ENCODE results near the gene FANCI. TPM values are rescaled to one million over a fixed set of nuclear protein-coding genes. Genes with fewer than 3 reads are reported as not detected.

Gene FANCI
- total RNA-seq, 1 donor from 2014 or later, result 133 TPM

- TF ChIP-seq EZH2phosphoT487 (IDR thresholded peaks at IDR 0.05) (no peak), EZH2 (IDR thresholded peaks at IDR 0.05) (no peak)
- TF ChIP-seq, protein P1, sequence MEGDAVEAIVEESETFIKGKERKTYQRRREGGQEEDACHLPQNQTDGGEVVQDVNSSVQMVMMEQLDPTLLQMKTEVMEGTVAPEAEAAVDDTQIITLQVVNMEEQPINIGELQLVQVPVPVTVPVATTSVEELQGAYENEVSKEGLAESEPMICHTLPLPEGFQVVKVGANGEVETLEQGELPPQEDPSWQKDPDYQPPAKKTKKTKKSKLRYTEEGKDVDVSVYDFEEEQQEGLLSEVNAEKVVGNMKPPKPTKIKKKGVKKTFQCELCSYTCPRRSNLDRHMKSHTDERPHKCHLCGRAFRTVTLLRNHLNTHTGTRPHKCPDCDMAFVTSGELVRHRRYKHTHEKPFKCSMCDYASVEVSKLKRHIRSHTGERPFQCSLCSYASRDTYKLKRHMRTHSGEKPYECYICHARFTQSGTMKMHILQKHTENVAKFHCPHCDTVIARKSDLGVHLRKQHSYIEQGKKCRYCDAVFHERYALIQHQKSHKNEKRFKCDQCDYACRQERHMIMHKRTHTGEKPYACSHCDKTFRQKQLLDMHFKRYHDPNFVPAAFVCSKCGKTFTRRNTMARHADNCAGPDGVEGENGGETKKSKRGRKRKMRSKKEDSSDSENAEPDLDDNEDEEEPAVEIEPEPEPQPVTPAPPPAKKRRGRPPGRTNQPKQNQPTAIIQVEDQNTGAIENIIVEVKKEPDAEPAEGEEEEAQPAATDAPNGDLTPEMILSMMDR (IDR thresholded peaks at IDR 0.05), result no peak
- Histone ChIP-seq H3K27me3 (no peaks in the 10 kb centered on the region), H4K20me1 (ENCODE audit: low read depth) (no peaks in the 10 kb centered on the region), H3F3A (ENCODE audit: low read depth) (peaks cover 9% of the 10 kb centered on the region), H3K9ac (no peak overlapping the region), H3K36me3 (no peaks in the 10 kb centered on the region), H3K27ac (no peak overlapping the region), H3K4me1 (peaks cover 12% of the 10 kb centered on the region), H3K79me2 (ENCODE audit: low read depth) (no peaks in the 10 kb centered on the region), H2AFZ (replicated peaks) (no peak overlapping the region), H3K4me3 (no peak overlapping the region), H3K4me2 (no peak overlapping the region), H3K9me3 (ENCODE audit: low read depth) (no peaks in the 10 kb centered on the region)
- DNase-seq (ENCODE audit: low spot score), result no peak
- Mint-ChIP-seq H3K27me3 (ENCODE audit: insufficient read depth, low read depth) (peaks cover 4% of the 10 kb centered on the region), H3K9me3 (no peaks in the 10 kb centered on the region), H3K36me3 (no peaks in the 10 kb centered on the region), H3K27ac (no peak overlapping the region), H3K4me1 (peaks cover 8% of the 10 kb centered on the region), H3K4me3 (no peak overlapping the region)
Observed at GRCh38 chr15:89217031-89217430, 26.7 kb upstream of the FANCI start.

DNA sequence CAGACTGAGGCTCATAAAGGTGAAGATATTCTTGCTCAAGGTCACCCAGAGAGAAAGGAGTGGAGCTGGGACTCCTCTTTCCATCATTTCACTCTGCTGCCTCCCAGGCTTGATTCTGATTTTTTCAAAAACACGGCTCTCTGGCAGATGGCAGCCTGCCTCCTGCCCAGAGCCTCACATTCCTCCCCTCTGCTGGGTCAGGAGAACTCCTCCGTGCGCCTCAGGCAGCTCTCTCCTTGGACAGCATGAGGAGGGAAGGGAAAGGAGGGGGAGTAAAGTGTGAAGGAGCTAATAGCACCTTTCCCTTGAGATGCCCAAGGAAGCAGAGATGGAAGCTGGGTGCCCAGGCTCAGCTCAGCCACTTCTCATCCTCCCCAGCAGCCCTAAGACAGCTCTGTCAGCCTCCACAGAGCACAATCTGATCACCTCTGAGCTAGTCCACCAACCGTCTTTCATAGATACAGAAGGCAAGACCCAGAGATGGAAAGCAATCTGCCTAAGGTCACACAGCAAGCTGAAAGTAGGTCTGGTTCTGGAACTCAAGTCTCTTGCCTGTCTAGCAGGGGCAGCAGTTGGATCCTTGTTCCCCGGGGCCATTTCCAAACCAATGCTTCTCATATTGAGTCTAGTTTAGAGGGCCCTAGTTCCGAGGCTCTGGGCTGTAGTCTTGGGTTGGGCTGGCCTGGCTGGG lies 25.9 kb upstream of the FANCI start:
- peaks cover 5% of the 10 kb centered on the region for H3K27me3 Mint-ChIP-seq (ENCODE audit: insufficient read depth, low read depth)
- peaks cover 14% of the 10 kb centered on the region for H3K4me1 Mint-ChIP-seq

DNA sequence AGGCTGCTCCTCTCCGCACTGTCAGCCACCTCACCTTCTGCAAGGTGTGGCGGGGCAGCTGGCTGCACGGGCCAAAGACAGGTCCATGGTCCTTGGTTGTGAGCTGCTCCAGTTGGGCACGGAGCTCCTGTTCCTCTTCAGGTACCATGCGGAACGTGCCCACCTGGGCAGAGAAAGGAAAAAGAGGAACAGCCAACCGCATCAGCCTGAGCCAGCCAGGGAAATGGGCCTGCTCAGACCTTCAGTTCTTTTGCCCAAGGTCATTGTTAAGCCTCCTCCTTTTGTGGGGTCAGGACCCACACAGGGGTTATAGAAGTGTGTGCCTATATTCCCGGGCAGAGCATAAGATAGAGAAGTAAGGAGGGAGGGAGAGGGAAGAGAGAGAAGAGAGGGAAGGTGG lies 25.2 kb upstream of the FANCI start:
- Histone ChIP-seq H3K27ac (no peak overlapping the region), H2AFZ (replicated peaks) (no peak overlapping the region), H3K9me3 (ENCODE audit: low read depth) (no peaks in the 10 kb centered on the region), H4K20me1 (ENCODE audit: low read depth) (no peaks in the 10 kb centered on the region), H3K36me3 (no peaks in the 10 kb centered on the region), H3K4me2 (no peak overlapping the region), H3K4me1 (peaks cover 21% of the 10 kb centered on the region), H3F3A (ENCODE audit: low read depth) (peaks cover 14% of the 10 kb centered on the region), H3K79me2 (ENCODE audit: low read depth) (no peaks in the 10 kb centered on the region), H3K4me3 (no peak overlapping the region), H3K9ac (no peak overlapping the region), H3K27me3 (no peaks in the 10 kb centered on the region)
- Mint-ChIP-seq H3K27me3 (ENCODE audit: insufficient read depth, low read depth) (peaks cover 5% of the 10 kb centered on the region), H3K4me1 (peaks cover 15% of the 10 kb centered on the region), H3K4me3 (no peak overlapping the region), H3K36me3 (no peaks in the 10 kb centered on the region), H3K27ac (no peak overlapping the region), H3K9me3 (no peaks in the 10 kb centered on the region)
- DNase-seq (ENCODE audit: low spot score), result no peak
- TF ChIP-seq EZH2 (IDR thresholded peaks at IDR 0.05) (no peak), EZH2phosphoT487 (IDR thresholded peaks at IDR 0.05) (no peak)
- TF ChIP-seq, protein P1 (IDR thresholded peaks at IDR 0.05), result no peak

More for the DNA sequence above, 25.9 kb upstream of the FANCI start:
- H3K4me1 ChIP-seq, result peaks cover 20% of the 10 kb centered on the region
- H3K27ac ChIP-seq, result no peak overlapping the region
- no peaks in the 10 kb centered on the region for H3K36me3 ChIP-seq
- no peak overlapping the region for H3K4me3 ChIP-seq
- H3K9ac ChIP-seq, result no peak overlapping the region
- no peaks in the 10 kb centered on the region for H4K20me1 ChIP-seq (ENCODE audit: low read depth)
- H3K27me3 ChIP-seq, result no peaks in the 10 kb centered on the region
- no peaks in the 10 kb centered on the region for H3K79me2 ChIP-seq (ENCODE audit: low read depth)
- no peak overlapping the region for H2AFZ ChIP-seq (replicated peaks)
- Mint-ChIP-seq H3K4me3 (no peak overlapping the region), H3K27ac (no peak overlapping the region), H3K36me3 (no peaks in the 10 kb centered on the region), H3K9me3 (no peaks in the 10 kb centered on the region)
- no peaks in the 10 kb centered on the region for H3K9me3 ChIP-seq (ENCODE audit: low read depth)
- H3F3A ChIP-seq (ENCODE audit: low read depth), result peaks cover 14% of the 10 kb centered on the region
- no peak overlapping the region for H3K4me2 ChIP-seq
- TF ChIP-seq EZH2phosphoT487 (IDR thresholded peaks at IDR 0.05) (no peak), EZH2 (IDR thresholded peaks at IDR 0.05) (no peak)
- TF ChIP-seq, protein P1 (IDR thresholded peaks at IDR 0.05), result no peak
- no peak for DNase-seq (ENCODE audit: low spot score)

Measured in neural progenitor cell (in vitro differentiated cells).